ENCODE data around the gene KIF1A. TPM values are rescaled to one million over a fixed set of nuclear protein-coding genes. Genes with fewer than 3 reads are reported as not detected.

The KIF1A gene
- total RNA-seq, 1 experiment from 2014 or later, result not detected

- no peaks in the 10 kb centered on the region for H3K36me3 ChIP-seq (ENCODE audit: low read depth)
- H3K27me3 ChIP-seq (ENCODE audit: insufficient read depth, low read depth), result no peaks in the 10 kb centered on the region
- H4K20me1 ChIP-seq (ENCODE audit: insufficient read depth), result no peaks in the 10 kb centered on the region
- H3K4me2 ChIP-seq, result no peak overlapping the region
- no TSS peak for BruUV-seq (replicated peaks)
- H3K79me2 ChIP-seq (ENCODE audit: low read depth), result no peaks in the 10 kb centered on the region
- POLR2A ChIA-PET (ENCODE audit: unreplicated experiment), result interaction anchor here (0.6 kb wide), 1 partner anchor 38 kb away, joined by 4 read pairs; the partner anchor contains the start of gene MAB21L4
- H3K4me3 ChIP-seq, result no peak overlapping the region
- no peaks in the 10 kb centered on the region for H3K9me2 ChIP-seq (ENCODE audit: insufficient read depth)
- intact Hi-C loops (cut with micrococcal nuclease; ENCODE audit: unreplicated experiment), result loop anchor here (2.0 to 10.0 kb wide), 4 partner anchors 35 to 497 kb away; partner anchors contain the start of genes FARP2 and MTERF4
- DNase-seq, result no peak
- peaks cover 4% of the 10 kb centered on the region; the same call in 1 of the 2 replicates for H3F3A ChIP-seq (ENCODE audit: insufficient read depth, low read depth)
- CTCF ChIA-PET, result interaction anchor here (0.6 to 0.7 kb wide), 2 partner anchors 17 to 134 kb away, joined by 5 read pairs; no protein-coding TSS in a partner anchor
- TF ChIP-seq CTCF (conservative IDR thresholded peaks at IDR 0.05), result 0 out of 2 replicates have a peak, but pooled peaks have one; percentile 7
- TF ChIP-seq EZH2 (IDR thresholded peaks at IDR 0.05; ENCODE audit: low read depth), result no peak
- no peaks in the 10 kb centered on the region for H3K9me3 ChIP-seq (ENCODE audit: insufficient read depth, low read depth)
- H2AFZ ChIP-seq, result no peak overlapping the region
- H3K27ac ChIP-seq, result no peak overlapping the region
- 0 out of 2 replicates have a peak, but pooled peaks cover 7% of the 10 kb centered on the region for H3K4me1 ChIP-seq (replicated peaks; ENCODE audit: insufficient read depth)
These were observed 37.3 kb upstream of the KIF1A start for GRCh38 chr2:240857039-240858008.

DNA sequence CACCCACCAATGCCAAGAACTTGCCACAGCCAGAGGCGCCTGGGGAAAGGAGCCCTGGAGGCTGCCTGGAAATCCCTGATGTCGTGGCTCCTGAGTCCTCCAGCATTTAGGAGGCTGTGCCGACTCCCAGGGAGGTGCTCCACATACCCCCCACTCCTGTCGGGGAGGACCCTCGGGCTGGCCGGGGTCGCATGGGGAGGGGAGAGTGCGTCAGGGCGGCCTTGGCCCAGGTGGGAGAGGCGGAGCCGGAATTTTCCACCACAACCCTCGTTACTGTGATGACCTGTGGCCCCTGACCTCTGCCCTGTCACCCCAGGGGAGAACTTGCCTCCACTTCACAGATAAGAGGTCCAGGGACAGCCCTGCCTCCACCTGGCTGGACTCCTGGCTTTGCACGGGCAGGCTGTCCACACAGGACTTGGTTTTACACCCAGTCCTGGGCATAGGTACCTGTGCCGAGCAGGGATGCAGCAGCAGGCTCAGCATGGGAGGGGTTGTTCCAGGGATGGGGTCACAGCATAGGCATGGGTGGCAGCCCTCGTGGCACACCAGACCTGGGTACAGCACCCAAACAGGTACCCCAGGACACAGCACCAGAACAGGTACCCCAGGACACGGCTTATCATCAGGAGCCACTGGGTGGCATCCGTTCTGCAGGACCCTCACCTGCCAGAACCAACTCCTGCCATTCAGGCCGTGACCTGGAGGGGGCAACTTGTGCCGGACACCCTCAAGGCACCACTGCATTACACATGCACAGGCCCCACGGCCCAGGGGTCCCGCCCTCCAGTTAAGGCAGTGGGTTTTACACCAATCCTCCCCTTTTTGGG, 36.3 kb upstream of the KIF1A start:
- Histone ChIP-seq H3K27me3 (ENCODE audit: insufficient read depth, low read depth) (no peaks in the 10 kb centered on the region), H3F3A (ENCODE audit: insufficient read depth, low read depth) (peaks cover 3% of the 10 kb centered on the region; the same call in 1 of the 2 replicates), H3K4me1 (replicated peaks; ENCODE audit: insufficient read depth) (0 out of 2 replicates have a peak, but pooled peaks cover 7% of the 10 kb centered on the region), H3K27ac (no peak overlapping the region), H4K20me1 (ENCODE audit: insufficient read depth) (no peaks in the 10 kb centered on the region), H3K79me2 (ENCODE audit: low read depth) (no peaks in the 10 kb centered on the region), H2AFZ (no peak overlapping the region), H3K36me3 (ENCODE audit: low read depth) (no peaks in the 10 kb centered on the region), H3K9me2 (ENCODE audit: insufficient read depth) (no peaks in the 10 kb centered on the region), H3K9me3 (ENCODE audit: insufficient read depth, low read depth) (no peaks in the 10 kb centered on the region), H3K4me2 (no peak overlapping the region), H3K4me3 (no peak overlapping the region)
- intact Hi-C loops (cut with micrococcal nuclease; ENCODE audit: unreplicated experiment), result loop anchor here (1.0 to 10.0 kb wide), 5 partner anchors 36 to 498 kb away; partner anchors contain the start of genes FARP2 and MTERF4
- BruUV-seq (replicated peaks), result no TSS peak
- peak in 1 of 2 experiments; percentile 71 for DNase-seq
- ChIA-PET POLR2A (ENCODE audit: unreplicated experiment) (interaction anchor here (0.6 kb wide), 1 partner anchor 39 kb away, joined by 4 read pairs; the partner anchor contains the start of gene MAB21L4), CTCF (no interaction called here)
- TF ChIP-seq CTCF (conservative IDR thresholded peaks at IDR 0.05), result peak; percentile 59; the same call in 1 of the 2 replicates
- no peak for TF ChIP-seq EZH2 (IDR thresholded peaks at IDR 0.05; ENCODE audit: low read depth)

- CTCF ChIA-PET, result no interaction called here
- Histone ChIP-seq H3K9me3 (ENCODE audit: insufficient read depth, low read depth) (no peaks in the 10 kb centered on the region), H3K27ac (no peak overlapping the region), H2AFZ (no peak overlapping the region), H3K4me3 (no peak overlapping the region), H3K27me3 (ENCODE audit: insufficient read depth, low read depth) (no peaks in the 10 kb centered on the region), H3K9me2 (ENCODE audit: insufficient read depth) (no peaks in the 10 kb centered on the region), H3F3A (ENCODE audit: insufficient read depth, low read depth) (no peaks in the 10 kb centered on the region; the same call in 1 of the 2 replicates), H3K4me2 (no peak overlapping the region), H3K36me3 (ENCODE audit: low read depth) (no peaks in the 10 kb centered on the region), H3K4me1 (replicated peaks; ENCODE audit: insufficient read depth) (0 out of 2 replicates have a peak, but pooled peaks cover 7% of the 10 kb centered on the region), H3K79me2 (ENCODE audit: low read depth) (no peaks in the 10 kb centered on the region), H4K20me1 (ENCODE audit: insufficient read depth) (no peaks in the 10 kb centered on the region)
- intact Hi-C loops (cut with micrococcal nuclease; ENCODE audit: unreplicated experiment), result loop anchor here (1.0 to 10.0 kb wide), 5 partner anchors 37 to 499 kb away; partner anchors contain the start of genes FARP2 and MTERF4
- POLR2A ChIA-PET (ENCODE audit: unreplicated experiment), result no interaction called here
- TF ChIP-seq EZH2 (IDR thresholded peaks at IDR 0.05; ENCODE audit: low read depth), result no peak
- no peak for TF ChIP-seq CTCF (conservative IDR thresholded peaks at IDR 0.05)
- no peak for DNase-seq
- BruUV-seq (replicated peaks), result no TSS peak
These were observed 35.7 kb upstream of the KIF1A start for GRCh38 chr2:240855670-240856069.
